GM21576 (cell line): ENCODE data around the gene RNU6-8.

Experiments used
- ATAC-seq: cut with Tn5 transposase; IDR thresholded peaks from one replicate; pipeline ENCODE4 v1.9.1; 2021; ENCODE audit warnings: mild to moderate bottlenecking, moderate library complexity; ENCODE audit not compliant: unreplicated experiment

Gene RNU6-8

DNA sequence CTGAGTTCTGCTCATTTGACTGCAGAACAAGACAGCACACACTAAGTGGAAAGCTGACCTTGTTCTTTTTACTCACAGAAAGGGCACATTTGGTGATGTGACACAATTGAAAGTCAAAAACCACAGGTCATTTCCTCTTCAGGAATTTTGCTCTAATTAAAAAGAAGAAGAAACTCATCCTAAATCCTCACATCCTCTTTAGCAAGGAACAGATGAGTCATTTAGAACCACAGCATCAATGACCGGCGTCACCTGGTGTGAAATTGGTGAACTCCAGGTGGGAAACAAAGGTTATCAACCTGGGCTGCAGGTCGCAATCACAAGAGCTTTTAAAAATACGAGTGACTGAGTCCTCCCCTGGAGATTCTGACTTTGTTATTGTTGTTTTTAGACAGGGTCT is 2.9 kb upstream of the RNU6-8 start:
- ATAC-seq: no peak

DNA sequence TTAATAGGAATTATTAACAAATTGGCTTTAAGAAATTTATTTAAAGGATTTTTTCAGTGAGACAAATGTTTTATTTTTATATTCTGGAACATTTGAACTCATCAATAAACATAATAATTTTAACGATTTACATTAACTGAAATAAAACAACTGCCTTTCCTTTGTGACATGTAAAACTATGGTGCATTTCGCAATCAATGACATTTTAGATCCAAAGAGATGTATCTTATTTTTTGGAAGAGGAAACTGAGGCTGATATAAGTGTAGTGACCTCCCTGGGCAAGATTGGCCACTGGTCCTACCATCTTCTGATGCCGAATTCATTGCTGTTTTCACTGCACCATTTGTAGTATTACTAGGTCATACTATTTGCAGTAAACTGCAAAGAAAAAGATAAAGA is 2.5 kb upstream of the RNU6-8 start:
- no peak for ATAC-seq

DNA sequence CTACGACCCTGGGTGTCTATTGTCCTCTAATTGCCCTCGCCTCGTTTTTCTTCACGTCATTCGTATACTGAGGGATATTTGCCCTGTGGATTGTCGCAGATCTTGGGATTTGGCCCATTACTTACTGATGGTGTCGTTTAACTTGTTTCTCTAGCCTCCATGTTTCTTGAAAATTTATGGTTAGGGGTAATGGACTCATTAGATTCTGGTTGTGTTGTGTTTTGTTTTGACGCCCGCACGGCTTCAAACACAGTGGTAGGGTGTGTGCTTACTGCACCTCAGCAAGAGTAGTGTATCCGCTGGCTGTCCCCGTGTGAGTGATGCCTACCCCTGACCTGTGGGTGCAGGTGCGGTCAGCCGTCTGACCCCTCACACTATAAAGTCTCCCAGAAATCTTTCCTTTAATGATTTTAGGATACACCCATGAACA is 874 bp upstream of the RNU6-8 start:
- no peak for ATAC-seq

DNA sequence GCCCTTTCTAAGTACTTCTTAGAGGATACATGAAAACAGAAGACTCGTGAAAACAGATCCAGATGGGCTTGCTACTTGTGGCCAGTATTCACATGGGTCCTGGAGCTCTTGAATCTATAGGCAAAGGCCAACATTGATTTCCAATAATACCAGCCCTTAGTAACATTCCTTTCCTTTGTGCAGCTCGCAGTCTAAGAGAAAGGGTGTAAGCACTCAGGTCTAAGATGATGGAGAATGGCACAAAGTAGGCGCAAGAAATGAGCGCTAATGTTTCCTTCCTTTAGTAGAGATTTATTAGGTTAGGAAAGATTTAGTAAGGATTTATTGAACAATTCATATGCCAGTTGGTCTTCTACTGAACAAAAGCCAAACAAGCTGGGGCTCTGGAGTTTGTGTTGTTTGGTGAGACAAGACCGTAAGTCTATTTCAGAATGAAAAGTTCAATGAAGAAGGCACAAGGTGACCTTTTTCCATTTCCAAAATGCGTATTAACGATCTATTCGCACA is 525 bp downstream of the RNU6-8 start:
- ATAC-seq: no peak

DNA sequence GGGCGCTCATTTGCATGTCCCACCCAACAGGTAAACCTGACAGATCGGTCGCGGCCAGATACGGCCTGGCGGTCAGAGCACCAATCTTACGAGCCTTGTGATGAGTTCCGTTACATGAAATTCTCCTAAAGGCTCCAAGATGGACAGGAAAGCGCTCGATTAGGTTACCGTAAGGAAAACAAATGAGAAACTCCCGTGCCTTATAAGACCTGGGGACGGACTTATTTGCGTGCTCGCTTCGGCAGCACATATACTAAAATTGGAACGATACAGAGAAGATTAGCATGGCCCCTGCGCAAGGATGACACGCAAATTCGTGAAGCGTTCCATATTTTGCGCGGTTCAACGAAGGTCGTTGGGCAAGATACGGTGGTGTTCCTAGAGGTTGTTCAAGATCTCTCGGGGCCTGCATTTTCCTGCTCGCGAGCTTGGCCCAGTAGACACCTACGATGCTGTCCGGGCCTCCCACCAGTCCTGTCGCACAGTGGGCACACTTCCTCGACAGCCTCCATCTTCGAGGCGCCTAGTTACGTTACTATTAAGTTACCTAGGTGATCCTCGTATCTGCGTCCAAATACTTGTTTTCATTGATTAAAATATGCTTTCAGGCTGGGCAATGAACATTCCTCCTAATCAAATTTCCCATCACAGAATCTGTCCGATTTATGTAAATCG is 1.1 kb downstream of the RNU6-8 start, which contains the start of gene RNU6-7:
RNU6-7 (plus strand) TSS at position 230 of the 675 bp plus-strand sequence.
- ATAC-seq: no peak

DNA sequence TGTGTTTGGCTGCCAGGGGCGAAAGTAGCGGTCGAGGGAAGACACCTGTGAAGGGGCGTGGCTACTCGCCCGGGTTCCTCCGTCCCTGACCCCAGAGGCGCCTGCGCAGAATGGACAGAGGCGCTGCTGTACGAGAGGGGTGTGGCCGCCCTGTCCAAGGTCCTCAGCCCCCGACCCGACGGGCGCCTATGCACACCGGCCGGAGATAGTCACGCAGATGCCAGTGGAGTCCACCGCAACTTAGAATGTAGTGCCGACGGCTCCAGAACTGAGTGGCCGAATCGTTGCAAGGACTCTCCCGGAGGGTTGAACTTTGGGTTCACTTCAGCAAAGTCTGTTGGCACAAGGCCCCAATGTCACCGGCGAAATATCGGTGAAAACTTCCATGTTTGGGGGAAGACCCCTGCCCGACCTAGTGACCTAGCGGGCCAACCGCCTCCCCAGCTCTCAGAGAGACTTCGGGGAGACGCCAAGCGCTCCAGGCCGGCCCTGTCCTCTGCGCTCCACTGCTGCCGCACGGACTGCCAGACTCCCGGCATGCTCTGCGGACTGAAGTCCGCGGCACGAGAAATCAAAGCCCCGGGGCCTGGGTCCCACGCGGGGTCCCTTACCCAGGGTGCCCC is 1.8 kb downstream of the RNU6-8 start:
- ATAC-seq: peak; percentile 51

DNA sequence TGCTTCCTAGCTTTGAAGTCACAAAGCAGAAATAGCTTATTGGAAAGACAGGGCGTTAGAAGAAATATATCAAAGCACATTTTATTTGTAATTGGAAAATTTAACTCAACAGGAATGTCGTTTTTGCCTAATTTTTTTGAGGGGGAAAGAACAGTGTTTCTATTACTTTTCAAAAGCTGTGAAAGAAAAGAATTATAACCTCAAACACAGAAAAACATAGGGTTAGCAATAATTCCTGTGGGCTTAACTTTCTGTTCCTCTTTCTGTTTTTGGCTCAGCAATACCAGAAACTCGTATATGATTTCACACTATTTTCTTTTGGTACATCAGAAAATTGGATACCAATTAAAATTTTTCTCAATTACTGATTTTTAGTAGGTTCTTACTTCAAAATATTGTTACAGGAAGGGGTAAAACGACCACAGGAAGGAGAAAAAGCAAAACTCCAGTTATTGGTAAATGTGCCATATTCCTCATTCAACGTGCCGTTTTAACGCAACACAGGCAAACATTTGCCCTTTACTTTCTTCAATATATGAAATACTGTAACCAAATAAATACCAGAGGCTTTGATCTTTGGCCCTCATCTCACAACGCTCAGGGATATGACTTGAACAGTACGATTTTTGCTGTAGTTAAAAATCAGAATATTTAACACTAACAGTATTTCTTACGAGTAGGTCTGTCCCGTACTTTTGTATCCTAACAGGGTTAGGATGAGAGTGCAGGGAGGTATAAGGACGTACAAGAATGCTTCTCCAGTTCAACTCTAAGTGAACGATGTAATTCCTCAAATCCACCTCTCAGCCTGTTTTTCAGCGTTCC is 2.5 kb downstream of the RNU6-8 start:
- no peak for ATAC-seq

DNA sequence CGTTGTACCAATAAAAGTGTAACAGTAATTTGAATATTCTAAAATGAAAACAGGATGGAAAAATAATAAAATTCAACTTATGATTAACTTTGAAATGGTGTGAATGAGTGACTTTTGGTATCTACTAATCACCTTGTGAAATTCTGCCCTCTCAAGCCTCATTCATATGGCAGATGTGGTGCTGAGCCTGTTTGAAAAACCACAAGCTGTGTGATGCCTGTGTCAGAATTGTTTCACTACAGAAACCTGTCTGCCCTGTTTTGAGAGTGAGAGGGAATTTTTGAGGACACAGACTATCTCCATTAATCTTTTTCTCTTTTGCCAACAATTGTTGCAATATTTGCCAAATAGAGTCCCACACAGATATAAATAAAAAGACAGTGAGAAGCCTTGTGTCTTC is 5.2 kb downstream of the RNU6-8 start:
- ATAC-seq: no peak

DNA sequence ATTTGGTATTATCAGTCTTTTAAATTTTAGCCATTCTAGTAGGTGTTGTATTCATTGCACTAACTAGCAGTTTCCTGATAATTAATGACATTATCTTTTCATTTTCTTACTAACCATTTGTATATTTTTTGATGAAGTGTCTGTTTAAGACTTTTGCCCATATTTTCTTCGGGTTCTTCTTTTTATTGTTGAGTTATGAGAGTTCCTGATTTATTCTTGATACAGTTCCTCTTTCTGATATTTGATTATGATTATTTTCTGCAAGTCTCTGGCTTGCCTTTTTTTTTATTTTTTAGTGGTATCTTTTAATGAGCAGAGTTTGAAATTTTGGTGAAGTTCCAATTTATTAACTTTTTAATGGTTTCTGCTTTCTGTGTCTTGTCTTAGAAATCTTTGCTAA is 7.4 kb downstream of the RNU6-8 start:
- ATAC-seq: no peak

DNA sequence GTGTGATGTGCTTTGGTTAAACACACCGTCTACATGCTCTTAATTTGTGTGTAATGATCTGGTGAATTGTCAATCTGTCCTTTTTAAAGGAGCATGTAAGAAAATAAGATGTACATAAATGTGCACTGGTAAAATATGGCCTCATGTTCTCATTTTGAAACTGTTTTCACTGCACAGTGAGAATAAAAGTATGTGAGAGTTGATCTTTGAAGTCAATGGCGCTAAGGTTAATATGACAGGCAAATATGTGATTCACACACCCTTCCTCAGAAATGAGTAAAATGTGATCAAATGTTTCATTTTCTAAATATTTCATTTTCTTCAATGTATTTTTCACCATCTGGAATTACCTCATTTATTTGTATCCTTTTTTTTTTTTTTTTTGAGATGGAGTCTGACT is 9.5 kb downstream of the RNU6-8 start:
- no peak for ATAC-seq

DNA sequence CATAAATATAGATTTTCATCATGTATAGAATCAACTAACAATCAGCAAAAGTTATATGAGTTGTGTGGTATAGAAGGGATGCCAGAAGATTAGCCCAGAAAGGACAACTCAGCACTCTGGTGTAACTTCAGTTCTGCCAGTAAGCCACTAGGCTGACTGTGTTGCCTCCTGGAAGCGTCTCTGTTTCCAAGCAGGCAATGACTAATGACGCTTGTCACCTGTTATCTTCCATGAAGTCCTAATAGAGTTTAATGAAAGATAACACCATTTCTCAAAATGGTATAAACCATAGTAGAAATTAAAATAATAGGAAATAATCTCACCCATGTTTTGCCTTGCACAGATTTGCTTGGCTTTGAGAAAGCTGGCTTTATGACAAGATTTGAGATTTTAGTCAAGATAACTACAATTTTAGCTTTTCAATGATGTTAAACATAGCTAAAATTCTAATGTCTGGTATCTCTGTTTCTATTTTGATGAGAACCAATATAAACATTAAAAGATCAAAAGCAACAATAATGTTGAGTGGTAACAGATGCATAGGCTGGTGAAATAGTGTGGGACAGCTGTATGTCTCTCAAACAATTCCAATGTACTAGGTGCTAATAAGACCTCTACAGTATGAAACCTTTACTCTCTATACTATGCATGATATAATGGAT is 10.2 kb downstream of the RNU6-8 start:
- ATAC-seq: no peak

DNA sequence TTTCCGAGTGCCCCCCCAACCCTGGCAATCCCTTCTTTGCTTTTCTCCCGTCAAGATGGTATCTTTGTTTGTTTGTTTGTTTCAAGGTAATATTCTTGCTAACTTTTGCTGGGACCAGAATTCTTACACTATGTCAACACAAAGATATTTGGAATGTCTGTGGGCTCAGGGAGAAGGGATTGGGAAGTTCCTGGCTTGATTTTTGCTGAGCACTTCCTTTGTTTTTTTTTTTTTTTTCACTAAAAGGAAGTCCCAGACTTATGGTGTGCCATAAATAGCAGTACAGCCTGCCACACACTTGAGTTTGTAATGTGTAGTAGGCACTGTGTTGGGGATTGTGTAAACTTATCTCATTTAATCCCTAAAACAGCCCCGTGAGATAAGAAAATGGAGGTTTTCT is 12.4 kb downstream of the RNU6-8 start:
- ATAC-seq: no peak

DNA sequence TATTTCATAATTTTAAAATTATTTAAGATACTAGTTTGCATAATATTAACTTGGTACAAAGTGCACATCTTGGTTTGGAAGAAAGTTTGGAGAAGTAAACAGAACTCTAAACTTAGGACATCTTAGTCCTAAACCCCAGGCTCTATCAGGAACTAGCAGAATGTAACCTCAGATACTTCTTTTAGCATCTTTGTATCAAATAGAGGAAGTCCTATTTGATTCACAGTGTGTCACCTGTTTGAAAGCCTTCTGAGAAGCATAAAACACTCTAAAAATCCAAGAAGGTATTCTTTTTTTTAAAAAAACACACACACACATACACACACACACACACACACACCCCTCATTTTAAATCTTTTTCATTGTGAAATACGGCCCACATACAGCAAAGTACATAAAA is 13.3 kb downstream of the RNU6-8 start:
- ATAC-seq: no peak

DNA sequence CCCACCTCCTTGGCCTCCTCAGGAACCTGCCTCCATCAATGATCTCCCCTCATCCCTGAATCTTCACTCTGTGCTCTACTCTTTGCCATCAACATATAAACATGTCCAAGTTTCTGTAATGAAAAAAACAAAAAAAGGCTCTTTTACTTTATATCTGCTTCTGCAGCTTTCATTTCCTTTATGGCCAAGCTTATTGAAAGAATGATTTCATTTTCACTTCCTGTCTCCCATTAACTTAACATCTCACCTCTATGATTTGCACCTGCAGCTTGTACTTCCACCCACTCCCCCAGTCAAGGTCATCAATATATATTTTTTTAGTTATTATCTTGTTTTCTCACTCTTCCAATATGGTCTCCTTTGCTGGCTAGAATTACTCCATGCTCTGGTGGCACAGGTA is 16.8 kb downstream of the RNU6-8 start:
- ATAC-seq: peak; percentile 62

DNA sequence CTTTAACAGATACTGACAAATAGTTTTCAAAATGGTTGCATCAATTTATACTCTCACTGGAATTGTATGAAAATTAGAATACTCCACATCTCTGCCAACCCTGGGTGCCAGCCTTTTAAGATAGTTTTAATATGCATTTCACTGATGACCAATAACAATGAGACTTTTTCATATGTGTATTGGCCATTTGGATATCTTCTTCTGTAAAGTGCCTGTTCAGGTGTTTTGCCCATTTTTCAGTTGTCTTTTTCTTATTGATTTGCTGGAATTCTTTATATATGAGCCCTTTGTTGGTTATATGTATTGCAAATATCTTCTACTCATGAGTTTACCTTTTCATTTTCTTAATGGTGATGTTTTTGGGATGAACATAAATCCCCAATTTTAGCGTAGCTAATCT is 18.0 kb downstream of the RNU6-8 start:
- ATAC-seq: no peak

DNA sequence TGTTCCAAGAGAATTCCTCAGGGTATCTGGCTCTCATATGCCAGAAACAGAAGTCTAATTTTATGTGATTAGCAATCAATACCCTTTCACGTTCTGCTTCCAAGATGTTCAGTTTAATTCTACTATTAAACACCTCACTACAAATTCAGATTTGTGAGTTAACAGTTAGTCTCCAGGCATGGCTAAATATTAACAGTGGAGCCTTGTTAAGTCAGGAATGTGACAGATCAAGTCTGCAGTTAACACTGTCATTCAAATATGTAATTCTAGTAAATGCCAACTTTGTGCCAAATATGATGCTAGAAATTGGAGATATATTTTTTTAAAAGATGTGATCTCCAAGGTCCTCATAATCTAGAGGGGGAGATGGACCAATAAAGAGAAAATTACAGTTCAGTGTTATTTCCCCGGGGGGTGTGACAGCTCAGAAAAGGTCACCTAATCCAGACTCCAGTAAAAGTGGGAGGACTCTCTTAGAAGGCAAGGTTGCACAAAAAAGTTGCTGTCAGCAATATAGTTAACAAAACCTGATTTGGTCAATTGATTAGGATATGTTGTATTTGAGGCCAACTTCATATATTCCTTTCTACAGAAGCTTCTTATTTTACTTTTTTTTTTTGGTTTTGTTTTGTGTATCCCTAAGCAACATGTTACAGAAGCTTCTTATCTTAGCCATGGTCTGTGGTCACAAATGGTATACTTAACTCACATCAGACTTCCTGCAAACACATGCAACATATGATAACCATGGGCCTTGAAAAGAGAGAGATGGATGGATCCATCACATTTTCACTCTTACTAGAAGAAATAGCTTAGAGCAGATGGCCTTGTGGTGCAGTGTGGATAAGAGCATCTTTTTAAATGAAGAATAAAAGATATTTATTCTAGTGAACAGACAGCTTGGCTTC is 19.7 kb downstream of the RNU6-8 start:
- ATAC-seq: no peak

DNA sequence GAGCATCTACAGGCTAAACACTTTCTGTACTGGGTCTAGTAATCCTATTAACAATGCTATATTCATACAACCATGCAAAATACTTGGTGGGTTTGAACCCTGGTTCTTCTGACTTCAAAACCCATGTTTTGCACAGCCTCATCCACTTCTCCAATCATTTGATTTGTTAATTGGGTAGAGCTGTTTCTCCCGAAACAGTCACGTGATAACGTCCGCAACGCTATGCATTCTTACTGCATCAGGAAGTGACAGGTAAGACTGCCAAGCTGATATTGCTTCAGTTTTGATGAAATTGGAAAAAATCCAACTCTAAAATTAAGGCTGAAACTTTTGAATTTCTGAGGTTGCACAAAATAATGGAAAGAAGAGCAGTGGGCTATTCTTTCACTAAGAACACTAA is 31.6 kb downstream of the RNU6-8 start:
- no peak for ATAC-seq

DNA sequence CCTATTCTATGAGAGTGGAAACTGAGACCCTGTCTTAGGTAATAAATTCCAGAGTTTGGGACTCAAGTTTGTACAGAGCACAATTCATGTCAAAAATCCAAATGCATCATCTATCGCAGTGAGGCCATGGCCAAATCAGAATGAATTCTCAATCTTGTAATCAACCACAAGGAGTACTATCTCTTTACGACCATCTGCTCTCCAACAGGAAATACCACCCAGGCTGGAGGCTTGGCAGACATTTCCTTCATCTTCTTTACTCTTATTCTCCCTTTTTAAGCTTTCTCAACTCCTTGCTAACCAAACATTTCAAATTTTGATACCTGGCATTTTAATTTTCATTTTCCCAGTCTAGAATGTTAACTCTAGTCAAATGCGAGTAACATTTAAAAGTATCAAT is 33.9 kb downstream of the RNU6-8 start:
- ATAC-seq: no peak

DNA sequence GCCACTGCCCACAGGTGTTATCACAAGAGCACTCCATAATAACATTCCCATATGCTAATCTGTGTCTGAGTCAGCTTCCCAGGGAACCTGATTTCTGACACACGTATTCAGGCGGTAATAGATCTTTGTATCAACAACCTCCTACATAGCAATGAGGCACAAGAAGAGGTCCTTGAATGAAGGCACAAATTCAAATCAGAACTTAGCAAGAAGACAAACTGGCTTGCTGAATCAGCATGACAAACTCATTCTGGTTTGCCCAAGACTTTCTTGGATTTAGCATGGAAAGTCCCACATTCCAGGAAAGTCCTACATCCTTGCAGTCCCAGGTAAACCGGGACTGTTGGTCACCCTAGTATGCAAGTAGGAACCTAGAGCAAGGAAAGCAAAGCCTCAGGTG is 35.2 kb downstream of the RNU6-8 start:
- ATAC-seq: no peak

DNA sequence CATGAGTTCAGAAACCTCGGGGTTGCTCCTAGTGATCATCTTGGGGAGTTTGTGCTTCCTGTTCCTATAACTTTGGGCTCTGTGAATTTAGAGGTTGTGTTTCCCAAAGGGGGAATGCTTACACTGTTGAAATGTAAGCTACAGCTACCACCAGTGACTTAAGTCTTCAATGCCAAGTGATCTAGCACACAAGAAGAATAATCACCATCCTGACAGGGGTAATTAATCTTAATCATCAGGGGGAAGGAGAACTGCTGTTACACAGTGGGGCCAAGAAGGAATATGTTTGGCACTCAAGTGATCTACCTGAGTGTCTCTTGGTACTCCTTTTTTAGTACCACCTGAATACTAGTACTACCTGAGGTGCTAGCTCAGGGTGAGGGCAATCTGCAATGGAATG is 36.1 kb downstream of the RNU6-8 start:
- ATAC-seq: no peak
